Uterus (tissue), 2 donors: ENCODE results near the gene MTG1.

Source experiments
- POLR2A ChIP-seq, 2 donors: fragments of 450-650 bp; IDR thresholded peaks; one replicate each; pipeline ENCODE4 v1.6.1; 2016; ENCODE audit warnings: antibody characterized with exemption in 2 of 2, mild to moderate bottlenecking in 1 of 2, moderate library complexity in 1 of 2
- TF ChIP-seq, protein P1 (sequence below), 4 experiments: fragments of 200-600 bp in 2 of 4; fragments of 450-650 bp in 2 of 4; sonication (generic) in 2 of 4; IDR thresholded peaks; one replicate each; pipeline ENCODE4 v1.5.1; 2016 to 2019; ENCODE audit warnings: antibody characterized with exemption in 4 of 4, mild to moderate bottlenecking in 2 of 4, moderate library complexity in 1 of 4

DNA sequence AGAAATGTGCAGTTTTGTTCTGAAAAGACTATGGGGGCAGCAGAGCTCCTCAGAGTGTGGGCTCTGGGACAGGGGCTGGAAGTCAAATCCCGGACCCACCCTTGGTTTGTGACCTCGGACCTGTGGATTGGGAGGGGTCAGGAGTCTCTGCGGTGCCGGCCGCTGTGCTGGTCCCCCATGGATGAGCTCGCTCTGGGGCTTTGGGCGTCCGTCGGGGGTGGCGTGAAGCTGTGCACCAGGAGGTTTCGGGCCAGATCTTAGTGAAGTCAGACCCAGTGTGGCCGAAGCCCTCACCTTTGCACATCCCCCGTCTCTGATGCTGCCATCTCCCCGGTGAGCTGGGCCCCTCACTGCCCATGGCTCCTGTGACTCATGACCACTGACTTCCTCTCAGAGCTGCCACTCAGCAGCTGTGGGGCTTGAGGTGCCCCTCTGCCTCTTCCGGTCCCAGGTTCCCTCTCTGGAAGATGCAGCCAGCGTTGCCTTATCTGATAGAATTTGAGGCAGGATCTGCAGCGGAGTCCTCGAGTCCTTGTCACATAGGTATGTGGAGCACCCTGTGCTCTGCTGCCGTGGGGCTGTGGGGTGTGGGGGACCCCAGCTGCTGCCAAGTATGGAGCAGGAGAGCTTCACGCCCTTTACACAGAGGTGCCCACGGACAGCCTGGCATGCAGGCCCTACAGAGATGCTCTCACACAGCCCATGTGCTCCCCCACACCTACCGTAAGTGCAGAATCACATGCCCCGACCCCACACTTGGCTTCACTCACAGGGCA lies 48.4 kb downstream of the MTG1 start:
- TF ChIP-seq, protein P1, sequence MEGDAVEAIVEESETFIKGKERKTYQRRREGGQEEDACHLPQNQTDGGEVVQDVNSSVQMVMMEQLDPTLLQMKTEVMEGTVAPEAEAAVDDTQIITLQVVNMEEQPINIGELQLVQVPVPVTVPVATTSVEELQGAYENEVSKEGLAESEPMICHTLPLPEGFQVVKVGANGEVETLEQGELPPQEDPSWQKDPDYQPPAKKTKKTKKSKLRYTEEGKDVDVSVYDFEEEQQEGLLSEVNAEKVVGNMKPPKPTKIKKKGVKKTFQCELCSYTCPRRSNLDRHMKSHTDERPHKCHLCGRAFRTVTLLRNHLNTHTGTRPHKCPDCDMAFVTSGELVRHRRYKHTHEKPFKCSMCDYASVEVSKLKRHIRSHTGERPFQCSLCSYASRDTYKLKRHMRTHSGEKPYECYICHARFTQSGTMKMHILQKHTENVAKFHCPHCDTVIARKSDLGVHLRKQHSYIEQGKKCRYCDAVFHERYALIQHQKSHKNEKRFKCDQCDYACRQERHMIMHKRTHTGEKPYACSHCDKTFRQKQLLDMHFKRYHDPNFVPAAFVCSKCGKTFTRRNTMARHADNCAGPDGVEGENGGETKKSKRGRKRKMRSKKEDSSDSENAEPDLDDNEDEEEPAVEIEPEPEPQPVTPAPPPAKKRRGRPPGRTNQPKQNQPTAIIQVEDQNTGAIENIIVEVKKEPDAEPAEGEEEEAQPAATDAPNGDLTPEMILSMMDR (IDR thresholded peaks at IDR 0.05), result no peak
- TF ChIP-seq POLR2A (IDR thresholded peaks at IDR 0.05), result no peak
